ENCODE results near the gene RAD50. TPM values are rescaled to one million over a fixed set of nuclear protein-coding genes. Genes with fewer than 3 reads are reported as not detected.
A peak's percentile ranks its signal among the peaks of the same experiment; 100 is the strongest.
"Not testable (repeated sequence)": the region's sequence is repeated elsewhere in the genome, so short reads cannot be mapped to it uniquely, and the experiment has no call there.

RAD50 gene
- total RNA-seq = 37.4 and 39.5 TPM in 2 replicates

DNA sequence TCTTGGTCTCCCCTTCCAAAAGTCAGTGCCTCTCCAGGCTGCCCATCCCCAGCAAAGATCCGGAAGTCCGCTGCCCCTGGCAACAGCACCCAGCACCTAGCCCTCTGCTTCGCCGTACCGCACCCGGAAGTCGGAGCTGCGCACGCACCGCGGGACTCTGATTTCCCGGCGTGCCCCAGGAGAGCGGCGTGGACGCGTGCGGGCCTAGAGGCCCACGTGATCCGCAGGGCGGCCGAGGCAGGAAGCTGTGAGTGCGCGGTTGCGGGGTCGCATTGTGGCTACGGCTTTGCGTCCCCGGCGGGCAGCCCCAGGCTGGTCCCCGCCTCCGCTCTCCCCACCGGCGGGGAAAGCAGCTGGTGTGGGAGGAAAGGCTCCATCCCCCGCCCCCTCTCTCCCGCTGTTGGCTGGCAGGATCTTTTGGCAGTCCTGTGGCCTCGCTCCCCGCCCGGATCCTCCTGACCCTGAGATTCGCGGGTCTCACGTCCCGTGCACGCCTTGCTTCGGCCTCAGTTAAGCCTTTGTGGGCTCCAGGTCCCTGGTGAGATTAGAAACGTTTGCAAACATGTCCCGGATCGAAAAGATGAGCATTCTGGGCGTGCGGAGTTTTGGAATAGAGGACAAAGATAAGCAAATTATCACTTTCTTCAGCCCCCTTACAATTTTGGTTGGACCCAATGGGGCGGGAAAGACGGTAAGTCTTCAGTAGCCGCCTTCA lies at the start of gene RAD50:
TSS of gene RAD50 (plus strand) at position 215 of the 715 bp plus-strand sequence. CDS start at position 563, 348 bp downstream.
- intact Hi-C loops (cut with micrococcal nuclease) = loop anchor here (1.0 to 2.0 kb wide), 3 partner anchors 8 to 32 kb away; no protein-coding TSS in a partner anchor
- H3K27me3 Mint-ChIP-seq = no peaks in the 10 kb centered on the region
- H3K4me3 Mint-ChIP-seq = peak within 1 kb of the TSS; percentile 89
- H3K27ac Mint-ChIP-seq = peak within 1 kb of the TSS; percentile 94
- peak; percentile 98 for DNase-seq
- H3K4me1 Mint-ChIP-seq = peaks cover 25% of the 10 kb centered on the region
- no peaks in the 10 kb centered on the region for H3K9me3 Mint-ChIP-seq
- H3K36me3 Mint-ChIP-seq (ENCODE audit: low read depth) = peaks cover 7% of the 10 kb centered on the region

DNA sequence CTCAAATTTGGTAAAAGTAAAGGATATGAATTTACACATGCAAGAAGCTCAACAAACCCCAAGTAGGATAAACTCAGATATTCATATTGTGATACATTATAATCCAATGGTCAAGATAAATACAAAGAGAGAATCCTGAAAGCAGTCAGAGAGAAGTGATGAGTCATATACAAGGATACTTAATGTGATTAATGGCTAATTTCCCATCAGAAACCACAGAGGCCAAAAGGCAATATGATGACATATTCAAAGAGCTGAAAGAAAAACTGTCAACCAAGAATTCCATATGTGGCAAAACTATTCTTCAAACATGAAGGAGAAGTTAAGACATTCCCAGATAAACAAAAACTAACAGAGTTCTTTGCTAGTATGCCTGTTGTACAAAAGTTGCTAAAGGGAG lies 46.7 kb upstream of the RAD50 start:
- no peak for DNase-seq
- H3K27ac Mint-ChIP-seq = no peak overlapping the region
- no peak overlapping the region for H3K4me3 Mint-ChIP-seq
- H3K4me1 Mint-ChIP-seq = peaks cover 29% of the 10 kb centered on the region
- H3K9me3 Mint-ChIP-seq = peaks cover 12% of the 10 kb centered on the region
- intact Hi-C loops (cut with micrococcal nuclease) = no loop called here
- peaks cover 14% of the 10 kb centered on the region for H3K36me3 Mint-ChIP-seq (ENCODE audit: low read depth)
- H3K27me3 Mint-ChIP-seq = peaks cover 10% of the 10 kb centered on the region

DNA sequence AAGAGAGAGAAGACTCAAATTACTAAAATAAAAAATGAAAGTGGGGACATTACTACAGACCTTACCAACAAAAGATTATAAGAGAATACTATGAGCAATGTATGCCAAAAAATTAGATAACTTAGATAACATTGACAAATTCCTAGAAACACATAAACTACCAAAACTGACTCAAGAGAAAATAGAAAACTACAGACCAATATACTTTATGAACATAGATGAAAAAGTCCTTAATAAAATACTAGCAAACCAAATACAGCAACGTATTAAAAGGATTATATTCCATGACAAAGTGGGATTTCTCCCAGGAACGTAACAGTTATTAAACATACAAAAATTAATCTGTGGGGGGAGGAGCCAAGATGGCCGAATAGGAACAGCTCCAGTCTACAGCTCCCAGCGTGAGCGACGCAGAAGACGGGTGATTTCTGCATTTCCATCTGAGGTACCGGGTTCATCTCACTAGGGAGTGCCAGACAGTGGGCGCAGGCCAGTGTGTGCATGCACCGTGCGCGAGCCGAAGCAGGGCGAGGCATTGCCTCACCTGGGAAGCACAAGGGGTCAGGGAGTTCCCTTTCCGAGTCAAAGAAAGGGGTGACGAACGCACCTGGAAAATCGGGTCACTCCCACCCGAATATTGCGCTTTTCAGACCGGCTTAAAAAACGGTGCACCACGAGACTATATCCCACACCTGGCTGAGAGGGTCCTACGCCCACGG lies 43.0 kb upstream of the RAD50 start:
- Mint-ChIP-seq H3K36me3 (ENCODE audit: low read depth) (peaks cover 14% of the 10 kb centered on the region), H3K4me1 (peaks cover 15% of the 10 kb centered on the region), H3K9me3 (peaks cover 12% of the 10 kb centered on the region)
- H3K4me3 Mint-ChIP-seq; intact Hi-C loops (cut with micrococcal nuclease); H3K27me3 Mint-ChIP-seq; H3K27ac Mint-ChIP-seq: not testable (repeated sequence)
- DNase-seq = peak; percentile 19

DNA sequence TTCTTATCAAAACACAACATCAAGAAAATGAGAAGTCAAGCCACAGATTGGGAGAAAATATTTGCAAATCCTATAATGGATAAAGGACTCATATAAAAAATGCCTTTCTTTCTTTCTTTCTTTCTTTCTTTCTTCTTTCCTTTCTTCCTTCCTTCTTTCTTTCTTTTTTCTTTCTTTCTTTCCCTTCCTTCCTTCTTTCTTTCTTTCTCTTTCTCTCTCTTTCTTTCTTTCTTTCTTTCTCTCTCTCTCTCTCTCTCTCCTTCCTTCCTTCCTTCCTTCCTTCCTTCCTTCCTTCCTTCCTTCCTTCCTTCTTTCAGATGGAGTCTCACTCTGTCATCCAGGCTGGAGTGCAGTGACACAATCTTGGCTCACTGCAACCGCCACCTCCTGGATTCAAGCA lies 34.7 kb upstream of the RAD50 start:
- H3K36me3 Mint-ChIP-seq (ENCODE audit: low read depth); DNase-seq; H3K27me3 Mint-ChIP-seq; intact Hi-C loops (cut with micrococcal nuclease); H3K4me3 Mint-ChIP-seq; H3K9me3 Mint-ChIP-seq: not testable (repeated sequence)
- H3K27ac Mint-ChIP-seq = peak overlapping the region; percentile 51
- H3K4me1 Mint-ChIP-seq = peaks cover 34% of the 10 kb centered on the region

GRCh38 chr5:132524877-132525276 lies 31.9 kb upstream of the RAD50 start:
- H3K9me3 Mint-ChIP-seq; H3K27me3 Mint-ChIP-seq; H3K36me3 Mint-ChIP-seq (ENCODE audit: low read depth); DNase-seq: not testable (repeated sequence)
- H3K4me1 Mint-ChIP-seq = peaks cover 51% of the 10 kb centered on the region
- H3K27ac Mint-ChIP-seq = peak overlapping the region; percentile 90
- H3K4me3 Mint-ChIP-seq = peak overlapping the region; percentile 47
- intact Hi-C loops (cut with micrococcal nuclease) = loop anchor here (1.0 to 5.0 kb wide), 7 partner anchors 32 to 277 kb away; partner anchors contain the start of genes IRF1 and KIF3A

- H3K27ac Mint-ChIP-seq = peak overlapping the region; percentile 90
- peak; percentile 63 for DNase-seq
- intact Hi-C loops (cut with micrococcal nuclease) = loop anchor here (1.0 to 5.0 kb wide), 7 partner anchors 32 to 277 kb away; partner anchors contain the start of genes IRF1 and KIF3A
- peaks cover 49% of the 10 kb centered on the region for H3K4me1 Mint-ChIP-seq
- H3K36me3 Mint-ChIP-seq (ENCODE audit: low read depth) = peaks cover 5% of the 10 kb centered on the region
- H3K9me3 Mint-ChIP-seq = peaks cover 4% of the 10 kb centered on the region
- peak overlapping the region; percentile 52 for H3K4me3 Mint-ChIP-seq
- no peaks in the 10 kb centered on the region for H3K27me3 Mint-ChIP-seq
These were observed 31.5 kb upstream of the RAD50 start for GRCh38 chr5:132525299-132525724.

DNA sequence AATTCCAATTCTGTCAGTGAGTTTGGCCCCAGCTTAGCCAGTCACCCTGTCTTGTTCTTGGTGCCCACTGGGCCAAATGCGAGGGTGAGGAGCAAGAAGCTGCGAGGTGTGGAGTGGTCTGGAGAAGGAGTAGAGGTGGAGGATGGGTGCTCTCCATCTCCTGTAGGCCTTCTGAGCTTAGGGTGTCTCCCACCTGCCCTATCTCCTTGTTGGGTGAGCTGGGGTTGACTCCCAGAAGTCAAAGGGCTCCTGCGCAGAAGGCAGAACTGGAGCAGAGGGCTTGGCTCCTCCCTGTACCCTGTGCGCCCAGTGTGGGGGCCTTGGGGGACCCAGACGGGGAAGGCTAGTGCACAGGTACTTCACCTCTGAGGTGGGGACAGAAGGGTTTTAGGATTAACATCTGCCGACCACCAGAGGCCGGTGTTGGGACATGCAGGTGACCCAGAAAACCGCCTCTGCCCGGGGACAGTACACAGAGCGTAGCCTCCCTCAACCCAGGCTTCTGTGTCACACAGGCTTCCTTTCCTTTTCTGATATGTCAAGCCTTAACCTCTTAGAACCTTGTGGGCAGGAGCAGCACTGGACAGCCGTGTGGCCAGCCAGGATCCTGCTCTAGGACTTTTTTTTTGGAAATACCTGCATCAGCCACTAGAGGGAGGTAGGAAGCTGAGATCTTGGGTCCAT lies 30.3 kb upstream of the RAD50 start:
- intact Hi-C loops (cut with micrococcal nuclease) = loop anchor here (1.0 to 5.0 kb wide), 6 partner anchors 50 to 294 kb away; partner anchors contain the start of gene KIF3A
- H3K4me3 Mint-ChIP-seq = no peak overlapping the region
- H3K4me1 Mint-ChIP-seq = peaks cover 46% of the 10 kb centered on the region
- H3K9me3 Mint-ChIP-seq = peaks cover 4% of the 10 kb centered on the region
- peak; percentile 90 for DNase-seq
- peaks cover under 1% of the 10 kb centered on the region for H3K27me3 Mint-ChIP-seq
- H3K36me3 Mint-ChIP-seq (ENCODE audit: low read depth) = peaks cover 5% of the 10 kb centered on the region
- H3K27ac Mint-ChIP-seq = peak overlapping the region; percentile 42

DNA sequence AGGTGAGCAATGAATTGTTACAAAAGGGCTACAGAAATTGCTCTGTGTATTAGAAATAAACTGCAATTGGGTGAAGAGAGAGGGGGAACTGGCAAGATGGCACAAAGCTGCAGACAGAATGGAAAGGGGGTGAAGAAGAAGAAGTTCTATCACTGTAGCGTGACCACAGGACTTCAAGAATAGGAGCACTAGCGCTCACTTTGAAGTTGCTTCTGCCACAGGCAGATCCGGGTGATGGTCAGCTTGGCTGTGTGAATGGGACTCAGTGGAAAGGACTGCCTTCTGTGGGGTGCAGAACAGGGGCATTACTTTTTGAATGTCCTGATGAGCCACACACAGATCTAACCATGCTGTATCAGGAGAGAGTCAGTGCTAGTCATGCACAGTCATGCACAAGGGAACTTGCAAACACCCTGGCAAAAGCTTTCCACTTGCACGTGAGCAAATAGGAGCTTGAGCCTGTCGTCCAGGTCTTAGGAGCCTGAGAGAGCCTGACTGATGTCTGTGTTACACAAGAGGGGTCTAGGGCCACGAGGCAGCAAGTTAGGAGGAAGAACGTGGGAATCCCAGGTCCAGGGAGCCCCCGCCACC lies 29.7 kb upstream of the RAD50 start:
- Mint-ChIP-seq H3K36me3 (ENCODE audit: low read depth) (peaks cover 5% of the 10 kb centered on the region), H3K9me3 (peaks cover 4% of the 10 kb centered on the region), H3K4me3 (no peak overlapping the region), H3K27ac (no peak overlapping the region), H3K27me3 (peaks cover 3% of the 10 kb centered on the region), H3K4me1 (peaks cover 51% of the 10 kb centered on the region)
- intact Hi-C loops (cut with micrococcal nuclease) = loop anchor here (1.0 to 5.0 kb wide), 6 partner anchors 49 to 293 kb away; partner anchors contain the start of gene KIF3A
- peak; percentile 64 for DNase-seq

DNA sequence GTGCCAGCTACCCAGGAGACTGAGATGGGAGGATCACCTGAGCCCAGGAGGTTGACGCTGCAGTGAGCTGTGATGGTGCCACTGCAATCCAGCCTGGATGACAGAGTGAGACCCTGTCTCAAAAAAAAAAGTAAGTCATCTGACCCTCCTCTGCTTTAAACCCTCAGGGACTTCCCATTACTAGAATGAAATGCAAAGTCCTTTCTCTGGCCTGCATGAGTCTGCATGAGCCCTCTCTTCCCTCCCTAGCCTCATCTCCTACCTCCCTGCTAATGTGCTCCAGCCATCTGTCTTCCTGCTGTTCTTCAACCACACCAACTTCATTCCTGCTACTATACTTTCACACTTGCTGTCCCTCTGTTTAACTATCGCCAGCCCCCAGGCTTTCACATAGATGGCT lies 28.8 kb upstream of the RAD50 start:
- Mint-ChIP-seq H3K27me3 (peaks cover 7% of the 10 kb centered on the region), H3K27ac (peak overlapping the region; percentile 27), H3K36me3 (ENCODE audit: low read depth) (peaks cover 2% of the 10 kb centered on the region), H3K4me3 (no peak overlapping the region), H3K9me3 (peaks cover 4% of the 10 kb centered on the region), H3K4me1 (peaks cover 53% of the 10 kb centered on the region)
- DNase-seq = no peak
- intact Hi-C loops (cut with micrococcal nuclease) = loop anchor here (5.0 kb wide), 3 partner anchors 184 to 274 kb away; partner anchors contain the start of gene KIF3A

- intact Hi-C loops (cut with micrococcal nuclease) = loop anchor here (5.0 kb wide), 3 partner anchors 183 to 273 kb away; partner anchors contain the start of gene KIF3A
- H3K27ac Mint-ChIP-seq = peak overlapping the region; percentile 78
- H3K4me3 Mint-ChIP-seq = no peak overlapping the region
- peaks cover 53% of the 10 kb centered on the region for H3K4me1 Mint-ChIP-seq
- H3K27me3 Mint-ChIP-seq = peaks cover 7% of the 10 kb centered on the region
- H3K36me3 Mint-ChIP-seq (ENCODE audit: low read depth) = peaks cover 2% of the 10 kb centered on the region
- DNase-seq = peak; percentile 73
- peaks cover 4% of the 10 kb centered on the region for H3K9me3 Mint-ChIP-seq
These were observed 27.7 kb upstream of the RAD50 start for GRCh38 chr5:132528866-132529634.

DNA sequence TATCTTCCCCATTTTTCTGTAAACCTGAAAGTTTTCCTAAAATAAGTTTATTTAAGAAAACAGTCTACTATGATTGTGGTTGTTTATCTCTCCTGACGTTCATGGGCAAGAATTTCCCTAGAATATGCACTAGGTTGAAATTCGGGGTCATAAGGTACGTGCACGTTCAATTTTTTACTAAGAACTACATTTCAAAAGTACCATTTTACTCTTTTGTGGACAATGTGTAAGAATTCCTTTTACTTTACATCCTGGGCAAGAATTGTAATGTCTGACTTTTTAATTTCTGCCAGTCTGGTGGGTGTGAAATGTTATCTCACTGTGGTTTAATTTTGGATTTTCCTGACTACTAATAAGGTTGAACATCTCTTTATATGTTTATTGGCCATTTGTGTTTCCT lies 25.8 kb upstream of the RAD50 start:
- H3K4me1 Mint-ChIP-seq = peaks cover 36% of the 10 kb centered on the region
- peaks cover 19% of the 10 kb centered on the region for H3K27me3 Mint-ChIP-seq
- H3K27ac Mint-ChIP-seq = no peak overlapping the region
- no peaks in the 10 kb centered on the region for H3K9me3 Mint-ChIP-seq
- H3K36me3 Mint-ChIP-seq (ENCODE audit: low read depth) = no peaks in the 10 kb centered on the region
- no peak overlapping the region for H3K4me3 Mint-ChIP-seq
- peak; percentile 37 for DNase-seq
- intact Hi-C loops (cut with micrococcal nuclease) = loop anchor here (2.0 kb wide), 2 partner anchors 16 to 110 kb away; no protein-coding TSS in a partner anchor

DNA sequence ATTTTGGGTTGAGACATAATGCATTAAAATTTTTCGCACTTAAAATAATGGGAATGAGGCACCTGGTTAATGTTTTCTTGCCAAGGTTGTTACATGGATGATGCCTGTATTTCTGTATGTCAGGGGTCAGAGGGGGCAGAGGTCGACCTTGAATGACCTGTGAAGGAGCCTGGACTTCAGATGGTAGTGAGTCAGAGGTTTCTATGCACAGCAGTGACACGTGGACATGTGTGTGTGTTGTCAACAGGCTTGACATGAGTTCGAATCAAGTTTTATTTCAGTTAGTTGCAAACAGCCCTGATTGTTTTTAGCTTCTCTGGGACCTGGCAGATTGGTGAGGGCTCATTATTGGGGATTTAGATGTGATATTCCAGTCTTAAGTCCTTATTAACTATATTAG lies 17.1 kb upstream of the RAD50 start:
- intact Hi-C loops (cut with micrococcal nuclease) = no loop called here
- H3K9me3 Mint-ChIP-seq = peaks cover 3% of the 10 kb centered on the region

More for the DNA sequence above, 17.1 kb upstream of the RAD50 start:
- Mint-ChIP-seq H3K36me3 (ENCODE audit: low read depth) (no peaks in the 10 kb centered on the region), H3K27ac (no peak overlapping the region), H3K4me1 (peaks cover 18% of the 10 kb centered on the region), H3K27me3 (peaks cover 9% of the 10 kb centered on the region), H3K4me3 (no peak overlapping the region)
- DNase-seq = no peak

Measured in activated CD4-positive, alpha-beta T cell treated with anti-CD3 and anti-CD28 coated beads, Interleukin-2, amount 10 ng/mL, durations not matched to agents 24 days and 14 days (primary cell).